Stimulated activated naive B cell treated with anti-CD40 and anti-IgM and Interleukin-4, amounts not matched to agents 10 μg/mL and 1 μg/mL and 100 μg/mL, for 72 hours (primary cell): ENCODE results near the gene TOR1A.

Source experiments
- ATAC-seq, 2 donors: fragments of 150-1000 bp; cut with Tn5 transposase; replicated peaks; 2 replicates each; pipeline ENCODE4 v1.10.0; 2021; ENCODE audit warnings: moderate library complexity in 1 of 2
- DNase-seq: peaks from one replicate; pipeline ENCODE4 v3.0.0; 2021
- H3K27ac Mint-ChIP-seq: one replicate; pipeline ENCODE4 v1.8.0; 2022; ENCODE audit warnings: mild to moderate bottlenecking, mixed read lengths
- H3K27me3 Mint-ChIP-seq, 2 donors: one replicate each; pipeline ENCODE4 v1.8.0; 2022; ENCODE audit warnings: mixed read lengths in 2 of 2
- H3K36me3 Mint-ChIP-seq, 2 donors: one replicate each; pipeline ENCODE4 v1.8.0; 2022; ENCODE audit warnings: mixed read lengths in 2 of 2, mild to moderate bottlenecking in 1 of 2
- H3K4me1 Mint-ChIP-seq, 2 donors: one replicate each; pipeline ENCODE4 v1.8.0; 2022; ENCODE audit warnings: mixed read lengths in 2 of 2, mild to moderate bottlenecking in 1 of 2
- H3K4me3 Mint-ChIP-seq, 2 donors: one replicate each; pipeline ENCODE4 v1.8.0; 2022; ENCODE audit warnings: mild to moderate bottlenecking in 2 of 2, mixed read lengths in 2 of 2, moderate library complexity in 1 of 2
- H3K9me3 Mint-ChIP-seq, 2 donors: one replicate each; pipeline ENCODE4 v1.8.0; 2022; ENCODE audit warnings: mixed read lengths in 2 of 2, mild to moderate bottlenecking in 1 of 2

TOR1A gene

GRCh38 chr9:129839324-129840023 lies 15.5 kb upstream of the TOR1A start:
- DNase-seq (no peak), ATAC-seq (no peak)
- Mint-ChIP-seq H3K4me3 (no peak overlapping the region), H3K27ac (peak overlapping the region; percentile 2), H3K9me3 (no peaks in the 10 kb centered on the region), H3K4me1 (peaks cover 25 to 34% of the 10 kb centered on the region in 2 donors), H3K27me3 (no peaks in the 10 kb centered on the region), H3K36me3 (peaks cover 13 to 23% of the 10 kb centered on the region in 2 donors)

- no peak for ATAC-seq
- H3K4me3 Mint-ChIP-seq, result no peak overlapping the region
Observed at GRCh38 chr9:129838707-129839259, 14.8 kb upstream of the TOR1A start.

GRCh38 chr9:129836311-129837007 lies 12.5 kb upstream of the TOR1A start:
- Mint-ChIP-seq H3K36me3 (peaks cover 22 to 31% of the 10 kb centered on the region in 2 donors), H3K27ac (peak overlapping the region; percentile 97), H3K4me1 (peaks cover 32 to 48% of the 10 kb centered on the region in 2 donors), H3K27me3 (no peaks in the 10 kb centered on the region), H3K9me3 (no peaks in the 10 kb centered on the region), H3K4me3 (peak overlapping the region; percentile 88 to 94)
- peak; percentile 11 for DNase-seq
- peak; percentile 19 to 24 for ATAC-seq

More at GRCh38 chr9:129838707-129839259, 14.8 kb upstream of the TOR1A start:
- H3K9me3 Mint-ChIP-seq, result no peaks in the 10 kb centered on the region
- no peaks in the 10 kb centered on the region for H3K27me3 Mint-ChIP-seq
- H3K36me3 Mint-ChIP-seq, result peaks cover 13 to 23% of the 10 kb centered on the region in 2 donors
- no peak overlapping the region for H3K27ac Mint-ChIP-seq
- H3K4me1 Mint-ChIP-seq, result peaks cover 29 to 40% of the 10 kb centered on the region in 2 donors
- DNase-seq, result no peak

GRCh38 chr9:129835860-129836223 lies 11.9 kb upstream of the TOR1A start:
- H3K27me3 Mint-ChIP-seq, result no peaks in the 10 kb centered on the region
- peak overlapping the region; percentile 88 to 94 for H3K4me3 Mint-ChIP-seq
- H3K9me3 Mint-ChIP-seq, result no peaks in the 10 kb centered on the region
- peak overlapping the region; percentile 97 for H3K27ac Mint-ChIP-seq
- peaks cover 24 to 33% of the 10 kb centered on the region in 2 donors for H3K36me3 Mint-ChIP-seq
- H3K4me1 Mint-ChIP-seq, result peaks cover 32 to 48% of the 10 kb centered on the region in 2 donors
- DNase-seq (no peak), ATAC-seq (no peak)

GRCh38 chr9:129835128-129835859 lies 11.4 kb upstream of the TOR1A start, which contains the start of the genes C9orf78 and USP20:
TSS of gene C9orf78 (minus strand) at chr9:129835275. CDS start at chr9:129835221, 54 bp downstream.
TSS of gene USP20 (plus strand) at chr9:129835458. CDS start at chr9:129852556, 17,098 bp downstream.
- Mint-ChIP-seq H3K27ac (peak within 1 kb of the TSS; percentile 97), H3K4me3 (peak within 1 kb of the TSS; percentile 88 to 94), H3K36me3 (peaks cover 28 to 37% of the 10 kb centered on the region in 2 donors), H3K9me3 (no peaks in the 10 kb centered on the region), H3K27me3 (no peaks in the 10 kb centered on the region), H3K4me1 (peaks cover 32 to 48% of the 10 kb centered on the region in 2 donors)
- ATAC-seq (peak; percentile 94 to 95), DNase-seq (peak; percentile 96)

GRCh38 chr9:129834489-129835127 lies 10.7 kb upstream of the TOR1A start:
- peaks cover 32 to 47% of the 10 kb centered on the region in 2 donors for H3K4me1 Mint-ChIP-seq
- peak; percentile 6 to 20 for ATAC-seq
- no peaks in the 10 kb centered on the region for H3K27me3 Mint-ChIP-seq
- DNase-seq, result no peak
- peak overlapping the region; percentile 88 to 94 for H3K4me3 Mint-ChIP-seq
- H3K36me3 Mint-ChIP-seq, result peaks cover 28 to 37% of the 10 kb centered on the region in 2 donors
- H3K27ac Mint-ChIP-seq, result peak overlapping the region; percentile 97
- H3K9me3 Mint-ChIP-seq, result no peaks in the 10 kb centered on the region

- no peak for ATAC-seq
- H3K27ac Mint-ChIP-seq, result no peak overlapping the region
- peaks cover 23 to 36% of the 10 kb centered on the region in 2 donors for H3K36me3 Mint-ChIP-seq
- H3K4me3 Mint-ChIP-seq, result peak overlapping the region; percentile 11 to 68
- no peaks in the 10 kb centered on the region for H3K9me3 Mint-ChIP-seq
- no peak for DNase-seq
- H3K4me1 Mint-ChIP-seq, result peaks cover 21 to 35% of the 10 kb centered on the region in 2 donors
- H3K27me3 Mint-ChIP-seq, result no peaks in the 10 kb centered on the region
Observed at GRCh38 chr9:129832982-129833381, 9.0 kb upstream of the TOR1A start.

GRCh38 chr9:129828969-129829368 lies 5.0 kb upstream of the TOR1A start:
- Mint-ChIP-seq H3K27ac (peak overlapping the region; percentile 42), H3K9me3 (no peaks in the 10 kb centered on the region), H3K27me3 (no peaks in the 10 kb centered on the region), H3K4me1 (peaks cover 4 to 9% of the 10 kb centered on the region in 2 donors), H3K36me3 (peaks cover 16 to 24% of the 10 kb centered on the region in 2 donors), H3K4me3 (no peak overlapping the region)
- no peak for DNase-seq
- no peak for ATAC-seq

GRCh38 chr9:129828051-129828450 lies 4.1 kb upstream of the TOR1A start:
- Mint-ChIP-seq H3K27me3 (no peaks in the 10 kb centered on the region), H3K9me3 (no peaks in the 10 kb centered on the region), H3K36me3 (peaks cover 12 to 21% of the 10 kb centered on the region in 2 donors), H3K4me1 (peaks cover 1 to 3% of the 10 kb centered on the region in 2 donors), H3K4me3 (no peak overlapping the region), H3K27ac (no peak overlapping the region)
- ATAC-seq (no peak), DNase-seq (no peak)

- no peaks in the 10 kb centered on the region for H3K9me3 Mint-ChIP-seq
- H3K4me1 Mint-ChIP-seq, result peaks cover 9 to 12% of the 10 kb centered on the region in 2 donors
- ATAC-seq, result no peak
- no peak overlapping the region for H3K27ac Mint-ChIP-seq
- H3K4me3 Mint-ChIP-seq, result no peak overlapping the region
- no peaks in the 10 kb centered on the region for H3K27me3 Mint-ChIP-seq
- DNase-seq, result no peak
- H3K36me3 Mint-ChIP-seq, result peaks cover 14 to 25% of the 10 kb centered on the region in 2 donors
Observed at GRCh38 chr9:129826759-129827158, 2.8 kb upstream of the TOR1A start.

- Mint-ChIP-seq H3K4me3 (no peak overlapping the region), H3K27ac (no peak overlapping the region), H3K27me3 (no peaks in the 10 kb centered on the region), H3K4me1 (peaks cover 9 to 12% of the 10 kb centered on the region in 2 donors), H3K36me3 (peaks cover 11 to 25% of the 10 kb centered on the region in 2 donors), H3K9me3 (no peaks in the 10 kb centered on the region)
- DNase-seq (no peak), ATAC-seq (no peak)
Observed at GRCh38 chr9:129826344-129826743, 2.4 kb upstream of the TOR1A start.

- ATAC-seq (peak; percentile 38 to 50), DNase-seq (no peak)
- H3K36me3 Mint-ChIP-seq, result peaks cover 11 to 16% of the 10 kb centered on the region in 2 donors
- H3K27ac Mint-ChIP-seq, result peak overlapping the region; percentile 86
- H3K27me3 Mint-ChIP-seq, result no peaks in the 10 kb centered on the region
- H3K4me1 Mint-ChIP-seq, result peaks cover 9 to 12% of the 10 kb centered on the region in 2 donors
- peak overlapping the region; percentile 91 to 93 for H3K4me3 Mint-ChIP-seq
- no peaks in the 10 kb centered on the region for H3K9me3 Mint-ChIP-seq
Observed at GRCh38 chr9:129823542-129823934, 398 bp downstream of the TOR1A start.

GRCh38 chr9:129822898-129823541 lies 916 bp downstream of the TOR1A start:
- DNase-seq (no peak), ATAC-seq (peak; percentile 33 to 34)

More at GRCh38 chr9:129822898-129823541, 916 bp downstream of the TOR1A start:
- Mint-ChIP-seq H3K36me3 (peaks cover 13 to 18% of the 10 kb centered on the region in 2 donors), H3K9me3 (no peaks in the 10 kb centered on the region), H3K27me3 (no peaks in the 10 kb centered on the region), H3K4me3 (peak overlapping the region; percentile 91 to 93), H3K4me1 (peaks cover 9 to 12% of the 10 kb centered on the region in 2 donors), H3K27ac (peak overlapping the region; percentile 86)
